Measurements from ENCODE around the gene ZNF483.

GRCh38 chr9:111615928-111616327 is 90.9 kb downstream of the ZNF483 start:
- TF ChIP-seq CTCF (IDR thresholded peaks at IDR 0.05; ENCODE audit: insufficient read depth, low read length) = no peak
- no peak for TF ChIP-seq POLR2AphosphoS5 (IDR thresholded peaks at IDR 0.05; ENCODE audit: low read depth)
- TF ChIP-seq REST (IDR thresholded peaks at IDR 0.05; ENCODE audit: insufficient replicate concordance, low read depth) = no peak
- no peak for TF ChIP-seq GABPA (IDR thresholded peaks at IDR 0.05; ENCODE audit: low read depth)
- no peak for TF ChIP-seq SPI1 (IDR thresholded peaks at IDR 0.05; ENCODE audit: borderline replicate concordance, low read depth)

Data from HL-60 (cell line).